ENCODE measurements around the gene CAMK2N1. TPM values are rescaled to one million over a fixed set of nuclear protein-coding genes. Genes with fewer than 3 reads are reported as not detected.

CAMK2N1 gene
- total RNA-seq, 2 donors from 2014 or later = 10.2 to 16.2 TPM

- H3K27ac Mint-ChIP-seq = no peak overlapping the region
- 82 to 90% methylated on average over 2 to 6 of the region's 6 CpGs for WGBS, 2 experiments (ENCODE audit: insufficient coverage in 1 of 2, insufficient read length in 1 of 2)
Measured at GRCh38 chr1:20445956-20446355, 40.1 kb downstream of the CAMK2N1 start.

GRCh38 chr1:20443703-20444586 is 42.1 kb downstream of the CAMK2N1 start:
- Histone ChIP-seq H3K9ac (ENCODE audit: extremely low read depth, low read length, poor library complexity, severe bottlenecking) (no peak overlapping the region), H3K36me3 (ENCODE audit: control insufficient read depth, insufficient read depth, low read length) (no peaks in the 10 kb centered on the region), H3K27me3 (ENCODE audit: control insufficient read depth, insufficient read depth, low read length, poor library complexity, severe bottlenecking) (peaks cover 2% of the 10 kb centered on the region), H3K4me3 (ENCODE audit: low read length) (no peak overlapping the region), H3K4me1 (ENCODE audit: control insufficient read depth, insufficient read depth, low read length) (peaks cover 7% of the 10 kb centered on the region), H3K27ac (ENCODE audit: low read depth, low read length) (no peak overlapping the region), H3K9me3 (ENCODE audit: control insufficient read depth, low read length) (no peaks in the 10 kb centered on the region)
- WGBS, 2 experiments (ENCODE audit: insufficient coverage in 1 of 2, insufficient read length in 1 of 2) = 86 to 90% methylated on average over 5 to 11 of the region's 11 CpGs
- no peaks in the 10 kb centered on the region for H3K36me3 Mint-ChIP-seq (ENCODE audit: low read depth)
- peaks cover 23% of the 10 kb centered on the region for H3K27me3 Mint-ChIP-seq (ENCODE audit: insufficient read depth)
- H3K27ac Mint-ChIP-seq = no peak overlapping the region
- H3K4me1 Mint-ChIP-seq = peaks cover 11% of the 10 kb centered on the region
- H3K9me3 Mint-ChIP-seq = peaks cover 2% of the 10 kb centered on the region
- no peak for TF ChIP-seq CTCF (conservative IDR thresholded peaks at IDR 0.05)
- no peak for DNase-seq
- no peak overlapping the region for H3K4me3 Mint-ChIP-seq

More at GRCh38 chr1:20445956-20446355, 40.1 kb downstream of the CAMK2N1 start:
- no peak overlapping the region for H3K4me3 ChIP-seq (ENCODE audit: low read length)
- no peak for DNase-seq
- Mint-ChIP-seq H3K4me3 (no peak overlapping the region), H3K36me3 (ENCODE audit: low read depth) (no peaks in the 10 kb centered on the region), H3K4me1 (peaks cover 17% of the 10 kb centered on the region), H3K27me3 (ENCODE audit: insufficient read depth) (peaks cover 24% of the 10 kb centered on the region), H3K9me3 (no peaks in the 10 kb centered on the region)
- no peaks in the 10 kb centered on the region for H3K9me3 ChIP-seq (ENCODE audit: control insufficient read depth, low read length)
- H3K27me3 ChIP-seq (ENCODE audit: control insufficient read depth, insufficient read depth, low read length, poor library complexity, severe bottlenecking) = no peaks in the 10 kb centered on the region
- no peak overlapping the region for H3K27ac ChIP-seq (ENCODE audit: low read depth, low read length)
- peaks cover 7% of the 10 kb centered on the region for H3K4me1 ChIP-seq (ENCODE audit: control insufficient read depth, insufficient read depth, low read length)
- no peak overlapping the region for H3K9ac ChIP-seq (ENCODE audit: extremely low read depth, low read length, poor library complexity, severe bottlenecking)
- no peaks in the 10 kb centered on the region for H3K36me3 ChIP-seq (ENCODE audit: control insufficient read depth, insufficient read depth, low read length)
- no peak for TF ChIP-seq CTCF (conservative IDR thresholded peaks at IDR 0.05)

GRCh38 chr1:20442920-20443625 is 42.9 kb downstream of the CAMK2N1 start:
- 94% methylated on average over 2 to 5 of the region's 5 CpGs for WGBS, 2 experiments (ENCODE audit: insufficient coverage in 1 of 2, insufficient read length in 1 of 2)
- Histone ChIP-seq H3K27me3 (ENCODE audit: control insufficient read depth, insufficient read depth, low read length, poor library complexity, severe bottlenecking) (peaks cover 11% of the 10 kb centered on the region), H3K9ac (ENCODE audit: extremely low read depth, low read length, poor library complexity, severe bottlenecking) (no peak overlapping the region), H3K9me3 (ENCODE audit: control insufficient read depth, low read length) (no peaks in the 10 kb centered on the region), H3K4me1 (ENCODE audit: control insufficient read depth, insufficient read depth, low read length) (no peaks in the 10 kb centered on the region), H3K27ac (ENCODE audit: low read depth, low read length) (no peak overlapping the region), H3K36me3 (ENCODE audit: control insufficient read depth, insufficient read depth, low read length) (no peaks in the 10 kb centered on the region), H3K4me3 (ENCODE audit: low read length) (no peak overlapping the region)
- H3K4me3 Mint-ChIP-seq = no peak overlapping the region
- H3K9me3 Mint-ChIP-seq = peaks cover 2% of the 10 kb centered on the region
- H3K36me3 Mint-ChIP-seq (ENCODE audit: low read depth) = no peaks in the 10 kb centered on the region
- peaks cover 7% of the 10 kb centered on the region for H3K4me1 Mint-ChIP-seq
- no peak overlapping the region for H3K27ac Mint-ChIP-seq
- no peak for DNase-seq
- no peak for TF ChIP-seq CTCF (conservative IDR thresholded peaks at IDR 0.05)
- peaks cover 31% of the 10 kb centered on the region for H3K27me3 Mint-ChIP-seq (ENCODE audit: insufficient read depth)

Data from endodermal cell (in vitro differentiated cells).